ENCODE data around the gene TNK2.

Gene TNK2

DNA sequence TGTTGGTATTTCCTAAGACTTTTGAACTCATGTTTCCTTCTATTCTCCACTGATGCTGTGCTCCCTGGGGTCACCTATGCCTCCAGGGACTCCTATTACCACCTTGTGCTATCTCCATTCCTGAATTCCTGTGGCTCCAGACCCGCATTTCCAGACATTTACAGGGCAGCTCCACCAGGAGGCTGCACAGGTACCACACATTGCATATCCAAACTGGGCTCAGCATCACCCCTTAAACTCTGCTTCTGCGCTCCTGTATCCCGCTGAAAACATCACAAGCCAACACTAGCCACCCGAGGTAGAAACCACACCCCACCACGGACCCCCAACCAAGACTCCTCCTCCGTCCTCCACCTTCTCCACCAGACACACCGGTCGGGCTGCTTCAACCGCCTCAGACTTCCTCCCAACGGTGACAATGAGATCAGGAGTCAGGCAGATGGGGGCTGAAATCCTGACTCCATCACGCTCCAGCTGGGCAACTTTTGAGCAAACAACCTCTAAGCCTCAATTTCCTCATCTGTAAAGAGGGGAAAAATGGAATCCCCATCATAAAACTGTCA, 10.4 kb downstream of the TNK2 start:
- DNase-seq, result no peak

DNA sequence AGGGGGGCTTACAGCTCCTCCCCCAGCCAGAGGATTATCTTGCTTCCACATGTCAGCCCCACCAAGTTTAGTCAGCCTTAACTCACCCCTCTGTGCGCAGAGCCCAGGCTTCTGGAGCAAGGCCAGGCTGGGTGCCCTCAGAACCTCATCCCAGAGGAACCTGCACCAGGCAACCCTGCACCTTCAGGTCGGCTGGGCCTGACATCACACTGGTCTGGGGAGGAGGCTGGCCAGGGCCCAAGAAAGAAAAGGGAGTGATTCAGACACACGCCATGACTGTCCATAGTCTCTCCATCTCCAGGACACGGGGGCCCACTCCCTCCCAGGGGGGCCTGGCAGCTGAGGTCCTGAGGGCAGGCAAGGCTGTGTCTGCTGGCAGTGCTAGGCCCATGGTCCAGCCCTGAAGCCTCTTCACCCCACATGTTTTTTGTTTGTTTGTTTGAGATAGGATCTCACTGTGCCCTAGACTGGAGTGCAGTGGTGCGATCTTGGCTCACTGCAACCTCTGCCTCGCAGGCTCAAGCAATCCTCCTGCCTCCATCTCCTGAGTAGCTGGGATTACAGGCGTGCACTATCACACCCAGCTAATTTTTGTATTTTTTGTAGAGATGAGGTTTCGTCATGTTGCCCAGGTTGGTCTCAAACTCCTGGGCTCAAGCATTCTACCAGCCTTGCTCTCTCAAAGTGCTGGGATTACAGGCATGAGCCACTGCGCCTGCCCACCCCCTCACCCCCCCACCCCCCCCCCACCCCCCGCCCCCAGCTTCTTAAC, 11.1 kb downstream of the TNK2 start:
- DNase-seq, result no peak

DNA sequence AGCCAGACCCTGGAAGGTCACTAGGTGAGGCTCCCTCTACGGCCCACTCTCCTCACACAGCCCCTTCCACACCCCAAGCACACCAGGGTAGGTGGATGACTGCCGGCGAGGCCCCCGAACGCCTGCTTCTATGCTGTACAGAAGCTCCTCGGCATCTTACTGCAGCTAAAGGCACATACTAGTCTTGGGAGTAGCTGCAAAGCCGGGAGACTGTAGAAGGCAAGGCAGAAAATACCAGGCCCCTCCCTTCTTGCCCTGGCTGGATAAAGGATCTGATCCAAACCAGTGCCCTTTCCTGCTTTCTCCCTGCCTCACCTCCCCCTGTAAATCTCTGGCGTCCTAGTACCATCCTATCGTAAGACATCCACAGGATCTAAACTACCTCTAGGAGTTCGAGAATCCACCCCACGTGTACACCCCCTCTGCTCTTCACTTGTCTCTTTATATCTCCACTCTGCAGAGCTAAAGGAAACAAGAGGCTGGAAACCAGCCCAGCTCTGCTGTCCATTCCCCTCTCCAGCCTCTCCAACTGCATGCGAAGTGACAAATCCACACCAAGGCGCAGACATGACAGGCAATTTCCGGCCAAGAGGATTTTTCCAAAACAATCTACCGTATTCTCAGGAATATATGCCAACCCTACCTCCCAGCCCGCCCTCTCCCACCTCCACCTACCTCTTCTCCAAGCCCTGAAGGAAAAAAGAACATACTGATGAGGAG, 11.8 kb downstream of the TNK2 start:
- DNase-seq, result peak in 1 of 2 donors; percentile 4

DNA sequence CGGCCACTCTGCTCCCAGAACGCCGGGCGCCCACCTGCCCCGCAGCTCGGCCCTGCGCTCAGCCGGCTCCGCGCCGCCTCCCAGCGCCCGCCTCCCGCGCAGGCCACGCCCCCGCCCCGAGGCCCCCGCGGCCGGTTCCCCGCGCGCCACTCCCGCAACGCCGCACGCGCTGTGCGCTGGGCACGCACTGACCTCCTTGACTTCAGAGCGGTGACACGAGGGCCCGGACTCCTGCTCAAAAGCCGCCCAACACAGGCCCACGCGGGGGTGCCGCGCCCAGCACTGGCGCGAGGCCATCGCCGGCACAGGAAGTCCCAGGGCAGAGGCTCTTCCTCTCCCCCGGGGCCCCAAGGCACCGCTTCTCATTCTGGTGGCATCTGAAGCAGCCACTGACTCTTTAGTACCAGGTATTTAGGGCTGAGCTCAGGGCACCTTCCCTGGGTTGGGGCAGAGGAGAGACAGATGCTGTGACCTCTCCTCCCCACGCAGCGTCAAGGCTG, 12.4 kb downstream of the TNK2 start:
- peak; percentile 66 to 79 for DNase-seq

DNA sequence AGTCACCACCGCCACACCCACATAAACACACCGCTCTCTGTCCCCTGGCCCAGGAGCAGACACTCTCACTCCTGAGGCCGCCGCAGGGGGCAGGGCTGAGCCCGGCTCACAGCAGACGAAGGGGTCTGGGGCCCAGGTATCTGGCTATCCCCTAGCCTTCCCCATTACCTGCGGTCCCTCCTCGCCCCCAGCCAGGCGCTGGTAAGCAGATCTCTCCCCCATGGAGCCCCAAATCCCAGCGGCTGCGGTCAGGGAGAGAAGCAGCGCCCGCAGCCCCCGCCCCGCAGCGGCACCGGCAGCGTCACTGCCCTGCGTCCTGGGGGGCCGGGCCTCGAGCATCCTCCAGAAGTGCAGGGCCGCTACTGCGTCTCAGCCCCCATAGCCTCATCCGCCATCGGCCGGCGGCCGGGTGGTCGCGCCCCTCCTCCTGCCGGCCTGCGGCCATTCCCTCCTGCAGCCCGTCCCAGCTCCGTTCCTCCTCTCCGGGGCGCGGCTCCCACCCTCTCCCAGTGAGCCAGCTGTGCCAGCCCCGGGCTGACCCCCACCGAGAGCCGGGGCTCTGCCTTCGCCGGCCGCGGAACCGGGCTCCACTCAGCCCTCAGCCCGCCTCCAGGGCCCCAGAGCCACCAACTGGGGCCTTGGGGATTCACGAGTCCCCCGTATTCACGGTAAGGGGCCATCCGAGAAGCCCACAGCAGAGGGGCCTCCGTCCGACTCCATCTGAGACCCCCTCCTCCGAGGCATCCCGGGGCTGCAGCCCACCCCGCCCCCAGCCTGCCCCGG, 13.1 kb downstream of the TNK2 start:
- DNase-seq, result peak in 1 of 2 donors; percentile 28

DNA sequence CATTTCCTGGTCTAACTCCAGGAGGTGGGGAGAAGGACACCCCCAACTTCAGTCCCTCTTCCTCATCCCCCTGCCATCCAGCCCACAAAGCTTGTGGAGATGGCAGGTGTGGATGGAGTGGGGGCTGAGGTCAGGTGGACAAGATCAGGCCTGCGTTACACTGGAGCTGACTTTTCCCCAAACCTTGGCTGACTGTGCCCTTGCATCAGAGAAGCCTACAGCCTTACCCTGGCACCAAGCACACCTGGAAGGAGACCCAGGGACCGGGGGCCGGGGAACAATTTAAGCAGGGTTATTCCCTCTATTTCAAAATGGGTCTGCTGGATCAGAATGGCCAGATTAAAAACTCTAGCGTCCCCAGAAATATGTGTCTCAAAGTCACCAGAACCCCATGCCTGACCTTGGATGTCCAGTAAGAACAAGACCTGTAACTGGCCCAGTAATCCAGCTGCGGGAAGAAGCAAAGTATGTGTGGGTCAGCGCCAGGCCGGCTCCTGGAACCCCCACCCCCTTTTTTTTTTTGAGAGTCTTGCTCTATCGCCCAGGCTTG, 14.4 kb downstream of the TNK2 start:
- no peak for DNase-seq

DNA sequence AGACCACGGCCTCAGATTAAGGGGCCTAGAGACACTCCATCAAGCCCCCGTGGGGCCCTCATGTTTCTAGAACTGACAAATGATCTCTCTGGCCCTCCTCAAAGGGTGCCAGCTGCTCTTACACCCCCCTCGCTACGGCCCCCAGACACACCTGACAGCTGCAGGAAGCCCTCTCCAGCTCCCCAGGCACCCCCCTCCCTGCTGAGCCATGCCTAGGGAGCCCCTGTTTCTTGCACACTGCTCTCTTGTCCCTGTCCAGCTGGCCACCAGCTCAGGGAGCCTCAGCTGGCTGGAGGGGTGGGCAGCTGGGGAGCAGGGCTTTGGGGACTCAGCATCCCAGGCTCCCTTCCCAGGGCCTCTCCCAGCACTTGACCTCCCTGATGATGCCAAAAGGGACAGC, 14.8 kb downstream of the TNK2 start:
- DNase-seq, result no peak

DNA sequence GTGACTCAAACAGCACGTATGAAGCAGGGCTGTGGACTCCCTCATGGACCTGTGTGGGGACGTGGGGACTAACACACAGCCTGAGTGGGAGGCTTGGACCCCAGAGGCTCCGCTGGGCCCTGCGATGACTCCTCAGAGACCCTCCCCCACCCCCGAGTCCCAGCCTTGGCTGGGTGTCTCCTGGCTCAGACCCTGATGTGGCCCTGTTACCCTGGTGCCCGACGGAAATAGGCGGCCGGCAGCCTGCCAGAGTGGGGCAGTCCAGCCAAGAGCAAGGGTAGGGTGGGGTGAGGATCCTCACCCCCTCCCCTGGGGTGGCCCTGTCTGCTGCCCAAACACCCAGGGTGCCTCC, 15.3 kb downstream of the TNK2 start:
- no peak for DNase-seq

DNA sequence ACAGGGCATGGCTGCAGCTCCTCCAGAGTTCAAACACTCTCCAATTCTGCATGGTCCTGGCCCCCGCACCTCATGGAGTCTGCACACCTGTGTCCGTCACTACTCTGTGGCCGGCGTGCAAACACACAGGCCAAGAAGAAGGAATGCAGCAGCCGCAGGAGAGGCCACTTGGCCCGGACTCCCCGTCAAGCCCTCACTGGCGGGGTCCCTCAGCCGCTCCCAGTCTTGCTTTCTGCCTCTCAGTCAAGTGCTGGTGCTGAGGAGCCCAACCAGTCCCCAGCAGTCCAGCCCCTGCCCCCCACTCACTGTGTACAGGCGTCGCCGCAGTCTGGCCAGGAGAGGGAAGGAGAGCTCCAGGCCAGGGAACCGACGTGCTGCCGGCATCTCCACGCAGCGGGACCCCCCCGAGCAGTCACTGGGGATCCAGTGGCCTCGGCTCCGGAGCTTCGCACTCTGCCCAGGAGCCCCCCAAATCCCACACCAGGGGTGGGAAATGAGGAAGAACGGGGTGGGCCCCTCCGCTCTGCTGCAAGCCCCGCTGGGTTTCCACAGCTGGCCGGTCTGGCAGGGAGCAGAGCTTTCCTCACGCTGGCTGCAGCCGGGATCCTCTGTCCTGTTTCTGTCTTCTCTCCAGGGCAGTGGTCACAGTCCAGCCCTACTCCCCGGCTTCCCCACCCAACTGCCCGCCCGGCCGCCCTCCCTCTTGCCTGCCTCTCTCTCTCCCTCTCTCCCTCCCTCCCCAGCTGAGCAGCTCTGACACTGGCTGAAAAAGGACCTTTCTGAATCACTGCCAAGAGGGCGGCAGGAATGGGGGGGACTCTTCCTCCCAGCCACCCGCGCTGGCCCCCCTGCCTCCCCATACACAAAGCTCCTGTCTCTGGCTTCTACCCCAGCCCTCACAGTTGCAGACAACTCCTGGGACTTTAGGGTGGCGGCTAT, 16.0 kb downstream of the TNK2 start:
- DNase-seq, result no peak

DNA sequence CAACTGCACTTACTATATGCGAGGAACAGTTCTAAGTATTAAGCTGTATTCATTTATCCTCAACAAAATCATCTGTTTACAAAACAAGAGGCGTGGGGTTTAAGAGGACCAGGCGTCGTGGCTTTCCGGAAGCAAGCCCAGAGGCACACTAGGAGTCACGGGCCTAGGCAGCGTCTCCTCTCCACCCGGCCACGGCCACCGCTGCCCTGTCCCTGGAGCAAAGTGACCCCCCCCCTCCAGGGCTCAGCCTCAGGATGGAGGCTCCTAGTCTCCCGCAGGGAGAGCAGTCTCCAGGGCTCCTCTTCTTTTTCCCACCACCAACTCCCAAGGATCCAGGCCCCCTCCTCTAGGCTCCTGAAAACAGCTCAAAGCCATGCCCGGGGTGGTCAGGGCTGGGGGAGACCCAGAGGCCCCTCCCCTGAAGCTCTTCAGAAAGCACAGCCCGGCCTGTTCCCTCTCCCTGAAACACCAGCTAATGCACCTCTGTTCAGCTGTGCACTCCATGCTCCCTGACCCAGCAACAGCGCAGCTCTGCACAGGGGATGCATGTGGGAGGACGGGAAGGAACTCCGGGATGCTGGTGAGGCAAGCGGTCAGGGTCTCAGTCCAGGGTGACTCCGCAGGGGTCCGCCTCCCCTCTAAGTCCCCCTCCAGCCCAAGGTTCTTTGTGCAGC, 16.8 kb downstream of the TNK2 start:
- DNase-seq, result no peak

- no peak for DNase-seq
Measured at GRCh38 chr3:195889870-195890295, 18.5 kb downstream of the TNK2 start.

DNA sequence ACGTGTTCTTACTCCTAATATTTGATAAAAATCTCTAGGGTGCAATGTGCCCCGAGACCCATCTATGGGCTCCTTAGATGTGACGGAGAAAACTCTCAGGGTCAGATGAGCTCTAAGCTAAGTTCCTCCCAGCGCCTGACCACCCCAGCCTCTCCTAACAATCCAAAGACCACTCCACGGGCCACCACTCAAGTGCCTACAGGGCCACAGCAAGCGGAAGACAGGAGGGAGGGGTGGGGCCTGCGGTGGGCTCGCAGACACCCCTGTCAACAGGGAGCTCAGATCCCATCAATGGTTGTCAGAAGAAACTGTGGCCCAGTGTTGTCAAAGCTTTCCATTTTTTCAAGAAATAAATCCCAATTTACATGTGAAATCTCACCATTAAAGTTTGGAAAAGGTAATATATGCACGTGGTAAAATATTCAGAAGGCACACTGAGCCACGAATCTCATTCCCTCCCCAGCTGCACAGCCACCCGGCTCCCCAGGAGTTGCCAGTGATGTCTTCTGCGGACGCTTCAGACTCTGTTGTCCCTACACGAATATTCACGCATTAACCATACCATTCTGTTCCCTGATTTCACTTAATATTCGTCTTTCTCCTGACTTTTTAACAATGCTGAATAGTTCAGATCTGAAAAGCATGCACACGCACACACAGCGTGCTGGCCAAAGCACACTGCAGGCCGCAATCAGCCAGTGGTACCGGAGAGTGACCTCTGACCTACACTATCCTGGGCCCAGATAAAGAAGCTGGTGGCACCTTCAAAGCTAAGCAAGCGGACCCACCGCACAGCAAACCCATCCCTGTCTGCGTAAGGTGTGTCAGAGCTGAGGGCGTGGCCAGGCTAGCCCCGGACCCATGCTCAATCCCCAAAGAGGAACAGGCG, 19.1 kb downstream of the TNK2 start:
- DNase-seq, result no peak

DNA sequence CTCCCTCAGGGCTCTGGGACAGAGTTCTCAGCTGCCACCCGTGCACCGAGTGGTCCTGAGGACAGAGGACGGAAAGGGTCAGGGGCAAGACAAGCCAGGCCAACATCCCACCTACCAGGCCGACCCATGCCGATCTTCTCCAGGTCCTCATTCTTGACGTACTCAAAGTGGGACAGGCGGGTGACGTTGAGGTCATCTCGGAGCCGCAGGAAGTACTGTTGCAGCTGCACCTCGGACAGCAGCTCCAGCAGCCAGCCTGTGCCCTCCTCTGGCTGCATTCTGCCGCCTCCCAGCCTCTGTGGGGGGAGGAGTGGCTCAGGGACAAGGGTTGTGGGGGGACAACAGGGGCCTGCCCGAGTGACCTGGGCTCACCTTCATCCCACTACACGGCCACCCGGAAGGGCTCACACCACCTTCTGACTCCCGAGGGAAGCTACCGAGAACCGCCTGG, 20.0 kb downstream of the TNK2 start:
- DNase-seq, result no peak

DNA sequence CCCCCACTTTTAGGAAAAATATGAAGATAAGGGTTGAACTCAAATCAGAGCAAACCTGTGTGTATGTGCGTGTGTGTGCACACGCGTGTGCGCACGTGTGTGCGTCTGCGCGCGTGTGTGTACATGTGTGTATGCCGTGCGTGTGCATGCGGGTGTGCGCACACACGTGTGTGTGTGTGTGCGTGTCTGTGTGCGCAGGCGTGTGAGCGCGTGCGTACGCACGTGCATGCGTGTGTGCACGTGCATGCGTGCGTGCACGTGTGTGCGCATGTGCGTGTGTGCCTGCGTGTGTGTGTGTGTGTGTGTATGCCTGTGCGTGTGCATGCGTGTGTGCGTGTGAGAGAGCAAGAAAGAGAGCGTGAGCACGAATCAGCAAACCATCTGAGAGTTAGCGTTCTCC, 20.7 kb downstream of the TNK2 start:
- DNase-seq, result no peak

DNA sequence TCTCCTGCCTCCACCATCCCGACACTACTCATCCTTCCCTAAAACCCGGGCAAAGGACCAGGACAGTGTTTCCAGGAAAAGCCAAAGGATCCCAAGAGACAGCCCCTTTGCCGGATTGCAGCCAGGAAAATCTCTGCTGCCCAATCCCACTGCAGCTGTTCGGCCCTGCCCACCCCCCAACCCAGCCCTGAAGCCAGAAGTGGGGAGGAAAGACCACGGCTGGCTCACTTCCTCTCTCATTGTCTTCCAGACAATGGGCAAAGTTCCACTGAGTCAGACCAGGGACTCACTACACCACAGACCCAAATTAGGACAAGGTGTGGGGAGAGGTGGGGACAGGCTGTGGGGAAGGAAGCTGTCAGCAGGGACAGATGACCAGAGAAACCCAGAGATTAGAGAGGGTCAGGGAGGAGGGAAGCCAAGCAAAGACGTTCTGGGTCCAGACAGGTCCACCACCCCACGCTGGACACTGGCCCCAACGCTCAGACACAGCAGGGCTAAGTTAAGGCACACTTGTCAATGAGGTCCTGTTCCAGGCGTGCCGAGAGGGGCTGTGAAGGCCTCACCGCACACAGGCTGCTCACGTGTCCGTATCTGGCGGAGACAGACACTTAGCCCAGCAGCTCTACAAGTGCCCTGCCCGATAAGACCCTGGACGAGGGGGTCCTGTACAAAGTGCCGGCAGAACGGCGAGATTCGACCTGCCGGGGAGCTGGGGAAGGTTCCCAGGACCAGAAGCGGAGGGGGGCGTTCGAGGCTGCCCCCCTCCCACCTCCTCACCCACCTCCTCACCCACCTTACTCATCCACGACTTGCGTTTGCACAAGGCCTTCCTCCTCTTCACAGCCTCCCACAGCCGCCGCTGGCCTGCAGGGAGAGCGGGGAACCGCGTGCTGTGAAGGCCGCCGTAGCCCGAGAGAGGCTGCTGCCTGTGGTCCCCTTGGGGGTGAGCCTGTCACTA, 21.9 kb downstream of the TNK2 start:
- no peak for DNase-seq

DNA sequence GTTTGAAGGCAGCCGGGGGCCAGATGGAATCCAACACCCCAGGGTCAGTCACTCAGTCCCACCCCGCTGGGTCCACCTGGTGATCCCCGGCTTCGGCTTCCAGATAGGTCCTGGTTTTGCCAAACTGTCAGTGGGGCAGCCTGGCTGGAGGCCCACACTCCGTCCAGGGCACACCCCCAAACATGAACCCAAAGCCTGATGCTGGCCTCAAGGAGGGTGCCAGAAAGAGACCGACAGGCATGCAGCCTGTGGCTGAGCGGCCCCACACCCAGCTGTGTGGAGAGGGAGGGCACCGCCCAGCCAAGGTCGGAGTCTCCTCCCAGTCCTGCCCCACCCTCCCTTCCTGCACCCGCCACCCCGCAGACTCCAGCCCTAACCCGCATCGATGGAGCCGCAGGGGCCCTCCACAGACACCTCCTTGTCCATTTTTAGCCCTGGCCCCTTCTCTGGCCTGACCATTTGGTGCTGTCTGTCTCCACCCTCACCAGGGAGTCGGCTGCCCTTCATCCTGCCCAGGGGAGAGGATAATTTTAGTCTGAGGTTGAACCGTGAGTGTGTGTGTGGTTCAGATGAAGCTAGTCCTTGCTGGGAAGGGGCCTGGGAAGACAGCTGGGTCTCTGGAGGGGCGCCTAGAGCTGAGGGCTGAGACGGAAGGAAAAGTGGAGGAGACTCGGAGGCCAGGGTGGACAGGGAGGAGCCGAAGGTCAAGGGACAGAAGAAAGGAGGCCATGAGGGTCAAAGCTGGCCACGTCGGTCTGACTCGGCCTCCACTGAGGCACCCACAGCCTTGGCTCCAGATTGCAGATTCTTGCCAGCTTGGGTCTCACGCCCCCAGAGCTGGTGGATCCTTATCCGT, 23.1 kb downstream of the TNK2 start:
- no peak for DNase-seq

GRCh38 chr3:195884691-195885035, 23.7 kb downstream of the TNK2 start:
- DNase-seq, result no peak

DNA sequence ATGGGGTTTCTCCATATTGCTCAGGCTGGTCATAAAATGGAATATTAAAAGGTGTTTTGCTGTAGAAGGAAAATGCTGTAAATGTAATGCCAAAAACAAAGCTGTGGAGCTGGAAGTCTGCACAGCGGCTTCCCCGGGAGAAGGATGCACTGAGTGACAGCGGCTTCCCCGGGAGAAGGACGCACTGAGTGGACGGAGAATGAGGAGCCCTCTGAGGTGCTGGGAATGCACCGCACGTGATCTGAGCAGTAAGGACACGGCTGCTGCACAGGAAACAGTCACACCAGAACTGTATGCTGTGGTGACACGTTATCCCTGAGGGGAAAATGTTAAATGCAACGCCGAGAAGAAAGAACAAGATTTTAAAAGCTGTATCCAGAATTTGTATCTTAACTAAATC, 24.6 kb downstream of the TNK2 start:
- DNase-seq, result no peak

Data from inflammatory macrophage treated with lipopolysaccharide for 1 hour (primary cell).